ENCODE results near the gene GTPBP4. TPM values are rescaled to one million over a fixed set of nuclear protein-coding genes. Genes with fewer than 3 reads are reported as not detected.
"Not testable (repeated sequence)": the region's sequence is repeated elsewhere in the genome, so short reads cannot be mapped to it uniquely, and the experiment has no call there.

GTPBP4 gene
- total RNA-seq, 1 donor from 2014 or later = 36.8 TPM

DNA sequence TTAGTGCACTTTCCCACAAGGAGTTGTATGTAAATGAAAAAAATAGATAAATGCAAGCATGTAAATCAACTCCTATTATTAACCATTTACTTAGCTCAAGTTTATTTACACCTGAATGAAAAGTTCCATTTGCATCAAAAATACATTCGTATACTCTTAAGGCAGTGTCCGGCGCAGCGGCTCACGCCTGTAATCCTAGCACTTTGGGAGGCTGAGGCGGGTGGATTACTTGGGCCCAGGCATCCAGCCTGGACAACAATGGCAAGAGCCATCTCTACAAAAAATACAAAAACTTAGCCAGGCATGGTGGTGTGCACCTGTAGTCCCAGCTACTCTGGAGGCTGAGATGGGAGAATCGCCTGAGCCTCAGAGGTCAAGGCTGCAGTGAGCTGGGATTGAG lies 41.6 kb downstream of the GTPBP4 start:
- no peak for DNase-seq

DNA sequence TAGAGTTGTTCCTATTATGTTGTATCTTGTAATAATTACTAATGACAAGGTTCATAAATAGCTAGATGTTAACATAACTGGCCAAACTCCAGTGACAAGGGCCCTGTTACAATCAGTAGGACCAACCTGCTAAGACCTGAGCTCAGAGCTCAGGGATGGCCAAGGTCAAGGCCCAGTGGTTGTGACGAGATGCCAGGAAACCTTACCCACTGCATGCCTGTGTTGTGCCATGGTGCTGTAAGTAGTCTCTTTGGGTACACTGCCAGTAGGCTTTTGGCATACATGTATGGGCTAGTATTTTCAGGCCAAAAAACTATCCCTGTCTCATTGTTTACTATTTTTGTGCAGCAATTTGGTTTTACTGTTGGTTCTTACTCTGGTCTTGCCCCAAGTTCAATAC lies 45.4 kb downstream of the GTPBP4 start:
- no peak for DNase-seq

DNA sequence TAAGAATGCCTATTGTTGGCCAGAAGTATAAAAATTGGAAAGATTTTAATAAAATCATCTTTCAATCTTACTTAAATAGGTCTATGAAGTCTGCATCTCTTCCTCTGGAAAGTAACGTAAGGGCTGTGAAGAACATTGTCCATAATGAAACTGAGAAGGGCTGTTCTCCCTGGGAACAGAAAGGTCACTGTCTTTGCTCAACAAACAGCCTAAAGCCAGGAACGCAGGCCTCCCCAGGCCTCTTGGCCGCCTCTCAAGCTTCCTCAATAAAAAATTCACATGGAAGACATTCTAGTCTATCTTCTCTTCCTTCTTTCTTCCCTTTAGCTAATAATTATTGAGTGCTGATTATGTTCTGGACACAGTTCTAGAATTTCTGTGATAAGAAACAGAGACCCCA lies 46.5 kb downstream of the GTPBP4 start:
- no peak for DNase-seq

DNA sequence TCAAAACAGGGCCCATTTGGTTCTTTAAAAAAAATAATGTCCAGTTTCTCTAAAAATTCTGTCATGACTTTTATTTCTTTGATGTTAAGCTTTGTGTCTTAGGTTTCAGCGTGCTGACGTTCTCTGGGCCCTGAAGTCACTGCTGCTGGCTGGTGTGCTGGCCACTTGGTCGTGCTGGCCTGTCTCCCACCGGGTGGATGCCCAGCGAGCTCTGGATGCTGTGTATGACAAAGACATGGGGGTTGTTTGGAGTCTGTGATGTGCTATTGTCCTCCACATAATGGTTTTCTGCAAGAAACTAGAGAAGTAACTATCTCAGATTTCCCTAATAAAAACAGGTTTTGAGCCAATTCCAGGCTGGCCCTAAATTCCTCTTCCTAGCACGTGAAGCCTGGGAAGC lies 47.0 kb downstream of the GTPBP4 start:
- no peak for DNase-seq

DNA sequence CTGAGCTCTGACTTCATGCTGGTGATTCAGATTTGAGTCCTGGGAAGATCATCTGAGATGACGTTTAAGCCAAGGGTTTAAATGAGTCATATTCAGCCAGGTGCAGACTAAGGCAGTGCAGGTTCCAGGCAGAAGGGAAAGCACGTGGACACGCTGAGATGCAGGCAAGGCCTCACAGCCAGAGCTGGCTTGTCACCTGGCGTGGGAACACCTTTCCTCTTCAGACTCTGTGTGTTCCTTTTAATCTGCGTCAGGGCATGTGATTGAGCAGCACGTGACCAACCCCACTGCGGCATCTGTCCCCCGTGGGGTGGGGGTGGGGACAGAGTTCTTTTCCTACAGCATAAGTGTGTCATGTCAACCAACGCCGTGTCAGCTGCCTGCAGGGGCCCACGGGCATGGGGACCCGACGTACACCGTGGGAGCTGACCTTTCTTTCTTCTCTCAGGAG lies 48.1 kb downstream of the GTPBP4 start:
- DNase-seq = no peak

DNA sequence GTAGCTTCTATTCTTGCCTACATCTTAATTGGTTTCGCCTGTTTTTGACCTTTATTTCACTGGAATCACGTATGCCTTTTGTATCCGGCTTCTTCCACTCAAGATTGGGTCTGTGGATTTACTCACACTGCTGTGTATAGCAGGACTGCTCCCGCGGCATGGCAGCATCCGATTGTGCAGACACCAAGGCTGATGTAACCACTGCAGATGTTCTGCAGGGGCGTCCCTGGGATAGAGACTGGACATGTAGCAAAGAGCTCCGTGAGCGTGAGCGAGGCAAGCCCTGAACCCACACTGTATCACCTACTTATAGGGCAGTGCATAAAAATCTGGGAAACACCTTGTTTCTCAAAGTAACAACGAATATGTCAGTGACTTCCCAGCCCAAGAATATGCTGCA lies 48.9 kb downstream of the GTPBP4 start:
- DNase-seq = no peak

DNA sequence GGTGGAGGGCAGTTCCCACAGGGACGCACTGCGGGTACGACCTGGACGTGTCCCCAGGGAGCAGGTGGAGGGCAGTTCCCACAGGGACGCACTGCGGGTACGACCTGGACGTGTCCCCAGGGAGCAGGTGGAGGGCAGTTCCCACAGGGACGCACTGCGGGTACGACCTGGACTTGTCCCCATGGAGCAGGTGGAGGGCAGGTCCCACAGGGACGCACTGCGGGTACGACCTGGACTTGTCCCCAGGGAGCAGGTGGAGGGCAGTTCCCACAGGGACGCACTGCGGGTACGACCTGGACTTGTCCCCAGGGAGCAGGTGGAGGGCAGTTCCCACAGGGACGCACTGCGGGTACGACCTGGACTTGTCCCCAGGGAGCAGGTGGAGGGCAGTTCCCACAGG lies 50.5 kb downstream of the GTPBP4 start:
- DNase-seq = not testable (repeated sequence)

DNA sequence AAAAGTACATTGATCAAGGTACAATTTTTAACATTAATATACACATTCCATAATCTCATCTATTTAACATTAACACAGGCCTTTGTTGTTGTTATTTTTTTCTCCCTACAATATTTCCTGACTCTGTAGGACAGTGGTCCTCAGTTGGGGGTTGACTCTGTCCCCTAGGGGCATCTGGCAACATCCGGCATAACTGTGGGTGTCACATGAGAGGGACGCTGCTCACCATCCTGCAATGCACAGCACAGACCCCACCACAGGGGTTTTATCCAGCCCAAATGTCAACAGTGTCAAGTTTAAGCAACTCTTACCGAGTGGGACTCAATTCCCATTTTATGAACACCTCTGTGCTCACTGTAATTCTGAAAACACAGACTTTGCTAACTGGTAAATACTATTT lies 51.9 kb downstream of the GTPBP4 start:
- no peak for DNase-seq

DNA sequence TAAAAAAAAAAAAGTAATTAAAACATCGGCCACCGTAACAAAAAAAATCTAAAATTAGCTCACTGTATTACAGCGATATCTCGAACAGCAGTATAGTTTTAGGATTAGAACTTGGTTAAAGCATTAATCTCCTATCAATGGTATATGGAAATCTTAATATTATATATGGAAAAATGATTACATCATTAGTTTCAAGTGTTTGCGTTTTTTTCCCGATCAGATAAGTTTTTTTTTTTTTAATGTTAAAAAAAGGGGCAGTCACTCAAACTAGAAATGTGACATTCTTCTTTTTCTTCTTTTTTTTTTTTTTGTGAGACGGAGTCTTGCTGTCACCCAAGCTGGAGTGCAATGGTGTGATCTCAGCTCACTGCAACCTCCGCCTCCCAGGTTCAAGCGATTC lies 53.3 kb downstream of the GTPBP4 start:
- DNase-seq = no peak

DNA sequence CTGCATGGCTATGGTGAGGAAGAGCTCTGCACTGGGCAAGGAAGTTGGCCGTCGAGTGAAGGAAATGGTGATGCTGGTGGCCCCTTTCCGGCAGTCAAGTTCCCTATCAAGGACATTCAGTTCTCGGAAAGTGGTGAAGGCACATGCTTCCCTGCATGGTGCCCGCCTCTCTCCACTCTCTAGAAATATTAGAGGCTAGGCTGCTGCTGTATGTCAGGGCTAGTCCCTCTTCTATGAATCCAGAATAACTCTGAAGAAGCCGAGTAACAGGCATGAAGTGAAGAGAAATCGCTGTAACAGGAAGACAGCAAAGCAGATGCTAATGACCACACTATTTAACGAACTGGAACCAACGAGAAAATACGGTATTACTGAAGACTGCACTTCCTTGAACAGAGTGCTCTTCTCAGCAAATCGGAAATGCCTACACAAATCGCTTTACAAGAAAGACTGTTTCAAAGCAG lies 55.3 kb downstream of the GTPBP4 start:
- DNase-seq = peak; percentile 35

DNA sequence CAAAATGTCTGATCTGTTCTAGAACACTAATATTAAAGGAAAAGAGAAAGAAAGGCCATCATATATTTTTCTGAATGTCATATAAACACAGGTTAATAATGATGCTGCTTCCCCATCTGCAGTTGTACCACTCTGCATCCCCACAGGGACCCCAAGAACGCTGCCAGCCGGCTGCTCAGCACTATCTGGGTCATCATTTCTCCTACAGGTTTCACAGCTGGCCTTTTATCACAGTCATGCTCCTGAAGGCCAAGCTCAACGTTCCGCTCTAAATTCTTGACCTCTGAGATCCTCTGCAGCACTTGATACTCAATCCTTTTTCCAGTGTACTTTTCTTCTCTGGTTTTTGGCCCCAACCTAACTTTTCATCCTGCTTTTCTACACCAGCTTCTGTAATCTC lies 55.9 kb downstream of the GTPBP4 start:
- DNase-seq = no peak

DNA sequence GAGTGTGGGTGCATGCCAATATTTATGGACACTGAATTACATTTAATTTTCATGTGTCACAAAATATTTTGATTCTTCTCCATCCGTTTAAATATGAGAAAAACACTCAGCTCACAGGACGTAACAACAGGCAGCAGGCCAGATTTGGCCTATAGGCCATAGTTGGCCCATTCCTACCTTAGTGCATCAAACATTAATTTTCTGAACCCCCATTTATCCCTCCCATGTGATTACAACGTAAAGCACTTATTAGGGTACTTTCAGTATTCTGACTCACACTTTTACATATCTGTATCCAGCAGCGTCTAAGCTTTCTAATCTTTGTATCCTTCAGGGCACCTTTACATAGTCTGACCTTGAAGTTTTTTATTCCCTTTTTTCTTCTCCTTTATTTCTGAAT lies 56.7 kb downstream of the GTPBP4 start:
- no peak for DNase-seq

DNA sequence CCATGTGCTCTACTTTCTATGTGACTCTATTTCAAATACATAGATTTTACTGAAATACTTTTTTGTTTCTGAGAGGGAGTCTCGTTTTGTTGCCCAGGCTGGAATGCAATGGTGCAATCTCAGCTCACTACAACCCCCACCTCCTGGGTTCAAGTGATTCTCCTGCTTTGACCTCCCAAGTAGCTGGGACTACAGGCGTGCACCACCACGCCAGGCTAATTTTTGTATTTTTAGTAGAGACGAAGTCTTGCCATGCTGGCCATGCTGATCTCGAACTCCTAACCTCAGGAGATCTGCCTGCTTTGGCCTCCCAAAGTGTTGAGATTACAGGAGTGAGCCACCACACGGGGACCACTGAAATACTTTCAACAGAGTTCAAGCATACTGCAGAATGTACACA lies 57.2 kb downstream of the GTPBP4 start:
- DNase-seq = no peak

DNA sequence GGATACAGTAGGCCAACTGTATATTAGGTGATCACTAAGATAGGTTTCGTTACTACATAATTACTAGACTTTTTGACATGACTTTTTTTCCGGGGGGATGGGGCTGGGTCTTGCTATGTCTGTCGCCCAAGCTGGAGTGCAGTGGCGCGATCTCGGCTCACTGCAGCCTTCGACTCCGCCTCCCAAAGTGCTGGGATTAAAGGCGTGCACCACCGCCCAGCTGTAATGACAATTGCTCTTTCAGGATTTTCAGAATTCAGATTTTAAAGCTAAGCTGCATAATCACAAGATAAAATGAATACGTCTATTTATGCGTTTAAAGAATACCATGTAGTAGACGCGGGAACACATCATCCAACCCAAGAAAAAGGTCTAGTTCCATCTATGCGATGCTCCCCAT lies 59.7 kb downstream of the GTPBP4 start:
- DNase-seq = no peak

DNA sequence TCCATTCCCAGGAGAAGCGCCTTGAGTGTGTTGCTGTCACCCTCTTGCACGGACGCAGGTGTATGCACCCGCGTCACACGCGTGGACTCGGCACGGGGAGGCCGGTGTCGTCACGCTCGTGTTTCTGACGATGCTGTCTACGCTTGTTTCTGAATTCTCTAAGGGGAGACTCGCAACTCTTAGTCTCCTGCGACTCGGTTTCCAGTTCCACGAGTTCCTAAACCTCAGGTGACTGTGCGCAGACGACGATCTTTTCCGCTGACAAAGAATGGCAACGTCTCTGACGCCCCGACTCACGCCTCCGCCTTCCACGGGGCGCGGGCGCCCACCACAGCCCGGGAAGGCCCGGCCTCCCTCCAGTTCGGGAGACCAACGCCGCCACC lies 60.1 kb downstream of the GTPBP4 start:
- DNase-seq = no peak

DNA sequence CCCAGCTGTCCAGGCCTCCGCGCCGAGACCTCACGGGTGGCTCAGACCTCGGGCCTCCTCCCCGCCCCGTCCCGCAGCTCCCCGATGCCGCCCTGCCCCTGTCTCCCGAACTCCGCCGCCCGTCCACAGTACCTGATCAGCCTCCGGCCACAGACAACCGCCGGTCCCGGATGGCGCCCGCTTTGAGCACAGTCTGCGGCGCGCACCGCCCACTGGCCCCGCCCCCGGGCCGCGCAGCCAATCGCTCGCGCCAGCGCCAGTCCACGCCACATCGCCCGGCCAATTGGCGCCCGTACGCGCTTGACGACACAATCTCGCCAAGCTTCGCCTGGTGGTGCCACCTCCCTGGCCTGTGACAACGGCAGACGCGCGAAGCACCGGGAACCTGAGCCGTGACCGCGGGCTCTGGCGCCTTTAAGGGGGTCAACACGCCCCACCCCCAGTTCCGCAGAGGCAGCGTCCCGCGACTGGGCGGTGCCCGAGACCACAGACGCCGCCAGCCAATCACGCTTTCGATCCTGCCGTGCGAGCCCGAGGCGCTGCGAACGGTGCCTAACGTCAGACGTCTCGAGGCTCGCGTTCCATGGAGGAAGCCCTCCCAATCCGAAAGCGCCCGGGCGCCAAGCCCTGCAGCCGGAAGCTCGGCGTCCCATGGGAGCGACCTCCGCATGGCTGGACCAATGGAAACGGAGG lies 60.6 kb downstream of the GTPBP4 start, which contains the start of gene IDI1:
Gene IDI1, minus strand, starts transcription at position 388 of the 693 bp plus-strand sequence. Its CDS starts 116 bp downstream, at position 272.
- DNase-seq = peak; percentile 99

DNA sequence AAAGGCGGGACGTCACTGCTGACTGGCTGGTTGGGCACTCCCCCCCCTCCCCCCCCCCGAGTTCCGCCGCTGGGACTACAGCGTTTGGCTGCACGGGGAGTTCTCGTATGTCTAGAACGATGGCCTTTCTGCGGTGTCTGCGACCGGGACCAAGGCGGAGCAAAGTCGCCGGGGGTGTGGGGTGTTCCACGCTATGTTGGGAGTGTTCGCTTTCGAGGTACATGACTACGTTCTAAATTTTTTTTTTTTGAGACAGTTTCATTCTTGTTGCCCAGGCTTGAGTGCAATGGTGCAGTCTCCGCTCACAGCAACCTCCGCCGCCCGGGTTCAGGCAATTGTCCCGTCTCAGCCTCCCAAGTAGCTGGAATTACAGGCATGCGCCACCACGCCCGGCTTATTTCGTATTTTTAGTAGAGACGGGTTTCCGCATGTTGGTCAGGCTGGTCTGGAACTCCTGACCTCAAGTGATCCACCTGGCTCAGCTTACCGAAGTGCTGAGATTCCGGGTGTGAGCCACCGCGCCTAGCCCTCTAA lies 61.3 kb downstream of the GTPBP4 start:
- no peak for DNase-seq

DNA sequence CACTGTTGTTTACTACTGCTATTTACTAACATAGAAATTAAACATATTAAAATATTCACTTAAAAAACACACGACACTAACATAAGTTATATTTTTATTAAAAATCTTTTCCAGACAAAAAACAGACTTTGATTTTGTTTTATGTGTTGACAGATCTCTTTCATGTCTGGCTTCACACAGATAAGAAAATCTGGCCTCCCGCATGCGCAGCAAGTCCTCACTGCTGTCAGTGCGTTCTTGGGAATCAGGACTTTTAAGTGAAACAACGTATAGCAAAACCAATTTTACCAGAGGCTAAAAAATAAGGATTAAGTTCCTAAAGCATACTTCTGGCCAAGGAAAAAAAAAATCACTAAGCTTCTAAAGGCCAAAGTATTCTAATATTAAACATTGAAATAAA lies 61.9 kb downstream of the GTPBP4 start:
- no peak for DNase-seq

DNA sequence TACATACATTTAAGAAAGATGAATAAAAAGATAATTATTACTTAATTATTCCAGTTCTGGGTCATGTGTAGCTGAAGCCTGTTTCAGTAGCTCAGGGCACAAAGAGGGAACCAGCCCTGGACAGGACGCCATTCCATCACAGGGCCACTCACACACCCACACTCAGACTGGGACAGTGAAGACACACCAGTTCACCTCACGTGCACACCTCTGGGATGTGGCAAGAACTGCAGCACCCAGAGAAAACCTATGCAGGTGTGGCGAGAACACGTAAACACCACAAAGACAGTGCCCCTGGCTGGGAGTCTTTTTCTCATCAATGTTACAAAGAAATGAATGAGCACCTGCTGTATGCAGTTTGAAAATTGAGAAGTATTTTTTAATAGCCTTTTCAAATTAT lies 62.3 kb downstream of the GTPBP4 start:
- DNase-seq = no peak

DNA sequence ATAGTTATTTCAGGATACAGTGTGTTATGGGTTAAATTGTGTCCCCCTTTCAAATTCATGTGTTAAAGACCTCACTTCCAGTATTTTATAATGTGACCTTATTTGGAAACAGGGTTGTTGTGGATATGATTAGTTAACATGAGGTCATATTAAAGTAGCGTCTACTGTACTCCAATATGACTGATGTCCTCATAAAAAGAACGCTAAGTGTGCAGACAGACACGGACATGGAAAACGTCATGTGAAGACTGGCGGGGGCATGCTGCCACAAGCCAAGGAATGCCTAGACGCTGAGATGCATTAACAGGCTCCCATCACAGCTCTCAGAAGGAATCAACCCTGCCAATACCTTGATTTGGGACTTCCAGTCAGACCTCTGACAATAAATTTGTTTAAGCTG lies 66.5 kb downstream of the GTPBP4 start:
- DNase-seq = no peak

DNA sequence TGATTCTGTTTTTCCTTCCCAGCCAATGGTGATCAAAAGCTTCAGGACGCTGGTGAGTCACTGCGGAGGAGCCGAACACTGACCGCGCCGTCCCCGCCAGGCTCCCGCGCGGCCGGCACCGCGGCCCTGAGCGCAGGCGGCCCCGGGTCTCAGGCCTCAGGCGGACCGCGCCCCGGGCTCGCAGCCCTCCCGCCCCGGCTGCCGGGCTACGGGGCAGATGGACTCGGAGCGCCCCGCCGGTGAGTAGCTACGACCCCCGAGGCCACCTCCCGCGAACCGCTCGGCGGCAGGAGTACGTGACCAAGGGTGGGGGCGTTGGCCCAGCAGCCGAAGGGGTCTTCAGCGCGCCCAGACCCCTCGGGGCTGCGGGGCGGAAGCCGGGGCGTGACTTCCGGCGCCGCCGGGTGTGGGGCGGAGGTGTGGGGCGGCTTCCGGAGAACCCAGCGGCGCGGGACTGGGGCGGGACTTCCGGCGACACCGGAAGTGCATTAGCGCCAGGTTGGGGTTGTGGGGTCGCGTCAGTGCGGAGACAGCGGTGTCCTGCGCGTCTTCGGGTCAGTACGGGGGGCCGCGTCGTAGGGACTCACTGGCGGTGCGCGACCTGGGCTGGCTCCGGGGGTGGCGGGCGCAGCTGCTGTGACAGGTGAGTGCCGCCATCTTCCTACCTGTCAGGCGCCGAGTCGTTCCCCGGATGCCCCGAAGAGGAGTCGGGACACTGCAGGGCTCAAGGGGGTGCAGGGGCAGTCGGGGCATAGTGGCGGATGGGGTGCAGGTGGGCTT lies 68.3 kb downstream of the GTPBP4 start, which contains the start of gene WDR37:
Gene WDR37, plus strand, starts transcription at position 60 of the 780 bp plus-strand sequence. CDS start 15,771 bp downstream, outside the sequence.
- peak; percentile 77 for DNase-seq

DNA sequence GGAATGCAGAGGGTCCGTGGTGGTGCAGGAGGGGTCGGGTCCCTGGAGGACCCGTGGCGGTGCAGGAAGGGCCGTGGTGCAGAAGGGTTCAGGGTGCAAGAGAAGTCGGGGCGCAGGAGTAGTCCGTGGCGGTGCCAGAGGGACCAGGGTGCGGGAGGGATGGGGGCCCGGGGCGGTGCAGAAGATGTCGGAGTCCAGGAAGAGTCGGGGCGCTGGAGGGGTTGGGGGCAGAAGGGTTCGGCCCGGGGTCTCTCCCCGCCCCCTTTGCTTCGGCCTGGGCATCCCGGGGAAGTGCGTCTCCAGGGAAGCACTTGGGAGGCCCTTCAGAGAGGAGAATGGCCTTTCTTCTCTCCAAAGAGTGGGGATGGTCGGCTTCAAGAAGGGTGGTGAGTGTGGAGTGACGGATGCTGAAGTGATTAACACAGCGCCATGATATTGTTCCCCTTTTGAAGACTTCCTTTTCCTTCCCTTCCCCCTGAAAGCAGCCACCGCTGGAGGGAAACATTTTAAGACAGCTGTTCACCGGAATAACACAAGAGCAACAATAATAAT lies 68.9 kb downstream of the GTPBP4 start:
- no peak for DNase-seq

DNA sequence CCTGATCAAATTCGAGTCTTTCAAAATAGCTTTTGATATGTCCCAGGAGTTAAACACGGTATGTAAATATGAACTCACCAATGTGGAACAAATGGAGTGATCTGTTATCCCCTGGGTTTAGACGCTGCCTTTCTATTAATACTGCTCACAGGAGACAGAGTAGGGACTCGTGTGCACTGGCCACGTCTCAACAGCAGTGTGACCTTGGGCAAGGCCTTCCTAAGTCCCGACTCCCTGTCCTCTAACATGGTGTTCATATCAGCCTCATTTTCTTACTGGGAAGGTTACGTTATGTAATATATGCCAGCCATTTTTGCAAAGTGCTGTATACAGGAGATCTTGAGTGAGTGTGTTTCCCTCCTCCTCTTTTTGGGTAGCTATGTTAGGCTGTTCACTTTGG lies 69.8 kb downstream of the GTPBP4 start:
- DNase-seq = no peak

Measured in skin of body (tissue), 2 donors.